GM19043 (cell line): ENCODE data around the gene TMEM123.
A peak's percentile ranks its signal among the peaks of the same experiment; 100 is the strongest.

ENCODE experiments used
- ATAC-seq: cut with Tn5 transposase; IDR thresholded peaks from one replicate; pipeline ENCODE4 v1.9.1; 2021; ENCODE audit warnings: low read depth; ENCODE audit not compliant: unreplicated experiment

The TMEM123 gene

DNA sequence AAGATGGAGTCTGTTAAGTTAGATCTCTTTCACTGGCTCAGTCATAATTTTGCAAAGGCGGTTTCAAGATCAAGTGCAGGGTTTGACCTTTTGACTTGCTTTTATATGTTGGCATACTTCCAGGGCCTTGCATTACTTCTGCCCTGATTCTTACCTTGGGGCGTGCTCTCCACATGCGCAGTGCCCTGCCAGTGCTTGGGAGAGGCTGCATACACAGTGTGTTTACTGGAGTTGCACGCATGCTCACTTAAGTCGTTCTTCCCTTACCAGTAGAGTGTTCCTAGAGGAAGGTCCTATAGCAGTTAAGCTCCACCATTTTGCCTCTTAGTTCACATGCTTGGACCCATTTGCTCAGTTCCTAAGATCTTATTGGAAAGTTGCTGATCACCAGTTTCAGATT lies 21.0 kb upstream of the TMEM123 start:
- ATAC-seq: no peak

DNA sequence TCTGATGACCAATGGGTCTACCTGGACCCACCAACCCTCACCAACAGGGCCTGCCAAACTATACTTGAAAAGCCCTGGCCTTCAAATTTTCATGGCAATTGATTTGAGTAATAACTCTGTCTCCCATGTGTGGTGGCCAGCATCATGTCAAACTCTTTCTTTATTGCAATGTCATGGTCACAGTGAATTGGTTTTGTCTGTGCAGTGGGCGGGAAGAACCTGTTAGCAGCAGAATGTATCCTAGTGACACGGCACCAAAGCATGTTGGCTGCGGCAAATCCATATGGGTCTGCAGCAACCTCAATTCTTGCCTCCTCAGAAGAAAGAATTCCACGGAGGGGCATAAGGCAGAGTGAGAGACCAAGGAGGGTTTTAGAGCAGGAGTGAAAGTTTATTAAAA lies 19.6 kb upstream of the TMEM123 start:
- ATAC-seq: no peak

DNA sequence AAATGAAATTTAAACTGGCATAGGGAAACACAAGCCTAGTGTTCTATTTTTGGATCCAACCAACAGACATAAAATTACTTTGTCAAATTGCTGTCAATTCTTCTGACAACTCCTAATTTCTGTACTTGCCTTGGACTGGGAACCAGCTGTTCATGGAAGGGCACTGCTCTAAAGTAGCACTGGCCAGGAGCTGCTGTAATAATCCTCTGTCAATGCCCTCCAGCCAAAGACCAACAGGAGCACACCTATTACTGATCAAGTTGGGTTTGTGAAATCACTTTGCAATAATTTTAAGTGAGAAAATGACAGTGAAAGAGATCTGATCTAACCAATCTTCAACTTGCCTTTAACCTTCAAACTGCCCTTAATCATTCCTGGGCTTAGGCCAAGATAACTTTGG lies 18.9 kb upstream of the TMEM123 start:
- ATAC-seq: no peak

DNA sequence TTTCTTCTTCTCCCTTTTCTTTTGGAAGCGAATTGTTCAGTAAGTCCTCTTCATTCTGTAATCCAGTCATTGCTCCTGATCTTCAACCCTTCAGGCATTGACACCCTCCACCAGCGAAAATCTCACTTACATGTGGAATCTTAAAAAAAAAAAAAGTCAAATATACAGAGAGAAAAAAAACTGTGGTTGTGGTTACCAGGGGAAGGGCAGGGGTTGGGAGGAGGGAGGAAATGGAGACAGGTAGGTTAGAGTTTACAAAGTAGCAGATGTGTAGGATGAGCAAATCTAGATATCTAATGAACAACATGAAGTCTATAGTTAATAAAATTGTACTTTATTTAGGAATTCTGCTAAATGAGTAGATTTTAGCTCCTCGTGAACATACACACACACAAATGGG lies 17.7 kb upstream of the TMEM123 start:
- no peak for ATAC-seq

DNA sequence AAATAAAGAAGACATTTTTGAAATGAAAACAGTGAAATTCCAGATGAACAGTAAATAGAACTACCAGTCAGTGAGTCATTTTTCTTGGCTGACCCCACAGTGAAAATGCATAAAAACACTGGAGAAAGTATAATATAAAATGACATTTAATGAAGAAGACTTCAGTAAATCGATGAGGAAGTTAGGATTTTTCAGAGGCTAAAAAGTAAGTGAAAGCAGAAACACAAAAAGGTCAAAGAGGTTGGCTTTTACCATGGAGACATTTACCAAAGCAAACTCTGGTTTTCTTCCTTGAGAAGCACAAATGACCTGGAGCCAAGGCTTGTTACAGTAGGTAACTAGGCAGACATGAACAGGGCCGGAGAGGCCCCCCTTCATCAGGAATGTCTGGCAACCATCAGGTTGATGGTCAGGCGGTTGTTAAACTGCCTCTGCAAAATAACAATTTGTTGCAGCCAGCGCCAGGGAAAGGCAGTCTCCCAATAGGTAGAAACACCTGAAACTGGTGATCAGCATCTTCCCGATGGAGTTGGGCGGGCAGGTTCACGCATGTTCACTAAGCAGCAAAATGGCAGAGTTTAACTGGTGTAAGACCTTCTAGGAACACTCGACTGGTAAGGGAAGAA lies 16.7 kb upstream of the TMEM123 start:
- ATAC-seq: no peak

DNA sequence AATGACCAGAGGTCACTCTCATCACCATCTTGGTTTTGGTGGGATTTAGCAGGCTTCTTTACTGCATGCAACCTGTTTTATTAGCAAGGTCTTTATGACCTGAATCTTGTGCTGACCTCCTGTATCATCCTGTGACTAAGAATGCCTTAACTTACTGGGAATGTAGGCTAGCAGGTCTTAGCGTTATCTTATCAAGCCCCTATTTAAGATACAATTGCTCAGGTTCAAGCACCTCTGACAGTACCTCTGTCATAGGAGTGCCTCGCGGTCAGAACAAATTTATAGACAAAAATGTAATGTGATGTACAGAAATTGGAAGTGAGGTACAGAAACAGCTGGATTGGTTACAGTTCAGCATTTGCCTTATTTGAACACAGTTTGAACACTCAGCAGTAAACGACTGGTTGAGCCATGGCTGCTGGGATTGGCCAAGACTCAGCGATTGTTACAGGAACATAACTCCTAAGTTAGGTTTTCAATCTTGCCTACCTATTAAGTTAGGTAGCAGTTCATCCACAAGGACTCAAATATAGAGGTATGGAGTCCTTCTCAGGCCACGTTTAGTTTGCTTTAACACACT lies 16.1 kb upstream of the TMEM123 start:
- no peak for ATAC-seq

DNA sequence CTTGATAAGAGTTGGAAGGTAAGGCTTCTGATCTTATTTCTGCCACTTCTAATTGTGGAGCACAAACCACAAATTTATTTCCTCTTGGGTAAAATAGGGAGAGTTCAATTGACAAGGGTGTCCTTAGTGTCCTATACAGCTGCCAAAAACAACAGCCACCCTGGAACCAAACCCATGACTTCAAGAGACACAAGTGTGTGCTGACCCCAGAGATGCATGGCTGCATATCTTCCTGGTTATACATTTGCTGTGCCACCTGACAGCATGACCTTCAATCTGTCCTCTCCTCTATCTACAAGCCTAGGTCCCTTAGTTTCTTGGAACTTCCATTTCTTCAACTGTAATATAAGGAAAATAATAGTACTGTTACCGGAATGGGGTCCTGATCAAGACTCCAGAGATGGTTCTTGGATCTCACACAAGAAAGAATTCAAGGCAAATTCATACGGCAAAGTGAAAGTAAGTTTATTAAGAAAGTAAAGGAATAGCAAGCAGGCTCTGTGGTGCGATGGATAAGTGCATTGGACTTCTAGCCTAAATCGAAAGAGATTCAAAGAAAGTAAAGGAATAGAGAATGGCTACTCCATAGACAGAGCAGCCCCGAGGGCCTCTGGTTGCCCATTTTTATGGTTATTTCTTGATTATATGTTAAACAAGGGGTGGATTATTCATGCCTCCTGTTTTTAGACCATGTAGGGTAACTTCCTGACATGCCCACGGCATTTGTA lies 15.5 kb upstream of the TMEM123 start:
- no peak for ATAC-seq

DNA sequence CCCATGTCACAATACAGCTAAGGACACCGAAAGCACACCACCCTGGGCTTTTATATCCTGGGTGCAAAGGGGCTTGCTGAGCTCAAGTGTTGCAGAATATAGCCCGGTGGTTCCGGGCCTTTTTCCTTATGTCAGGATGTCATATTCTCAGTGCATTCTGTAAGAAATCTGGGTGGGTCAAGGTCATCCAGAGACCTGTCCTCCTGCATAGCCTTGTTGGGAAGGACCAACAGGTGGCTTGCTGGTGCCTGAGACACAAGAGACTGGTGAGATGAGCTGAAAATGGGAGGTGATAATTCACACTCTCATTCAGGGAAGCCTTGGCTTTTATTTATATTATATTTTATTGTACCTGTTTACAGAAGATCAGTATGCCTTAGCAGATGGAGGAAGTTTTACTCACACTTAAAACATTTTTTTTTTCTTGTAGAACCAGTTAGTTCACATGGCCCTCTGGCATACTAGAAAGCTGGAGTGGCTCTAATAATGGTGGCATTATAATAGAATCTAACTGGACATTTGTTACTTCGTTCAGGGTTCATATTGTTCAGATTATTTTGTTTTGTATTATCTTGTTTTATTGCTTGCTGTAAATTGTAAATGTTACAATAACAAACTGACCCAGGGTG lies 14.6 kb upstream of the TMEM123 start:
- no peak for ATAC-seq

DNA sequence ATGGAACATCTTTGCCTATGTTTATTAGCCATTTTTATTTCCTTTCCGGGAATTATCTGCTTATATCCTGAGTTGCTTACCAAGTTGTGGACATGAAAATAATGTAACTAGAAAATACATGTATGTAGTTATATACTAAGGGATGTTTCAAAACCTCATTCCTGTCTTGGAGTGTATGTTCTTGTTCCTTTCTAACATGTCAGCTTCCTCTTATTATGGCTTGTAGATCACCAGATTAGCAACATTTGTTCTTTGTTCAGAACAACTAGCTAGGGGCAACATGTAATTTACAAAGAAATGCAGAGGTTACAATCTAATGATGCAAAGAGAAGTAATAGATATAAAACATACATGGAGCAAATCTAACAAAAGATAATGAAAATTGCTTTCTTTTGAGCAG lies 13.1 kb upstream of the TMEM123 start:
- ATAC-seq: no peak

DNA sequence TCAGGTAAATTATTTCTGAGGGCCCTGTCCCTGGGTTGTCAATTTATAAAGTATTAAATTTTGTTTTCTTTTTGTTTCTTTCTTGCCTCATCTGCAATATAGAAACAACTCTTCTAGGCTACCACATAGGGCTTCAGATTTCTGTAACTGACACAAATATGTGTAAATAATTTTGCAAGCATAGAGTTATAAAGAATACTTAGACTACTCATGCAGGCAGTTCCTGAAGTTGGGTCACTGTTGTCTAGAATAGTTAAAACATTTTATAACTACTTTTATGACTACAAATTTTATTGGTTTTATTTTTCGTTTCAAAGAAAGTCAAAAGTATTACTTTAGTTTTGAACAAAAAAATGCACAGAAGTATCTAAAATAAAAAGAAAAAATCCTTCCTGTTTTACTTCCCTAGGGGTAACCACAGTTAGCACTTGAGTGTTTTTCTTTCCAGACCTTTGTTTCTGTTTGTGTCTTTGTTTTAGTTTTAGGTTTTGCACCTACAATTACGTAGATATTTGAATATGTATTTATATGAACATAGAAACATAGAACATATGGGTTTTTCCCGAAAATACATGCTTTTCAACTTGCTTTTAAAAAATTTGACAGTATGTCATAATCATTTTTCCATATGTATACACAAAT lies 12.4 kb upstream of the TMEM123 start:
- peak; percentile 70 for ATAC-seq

DNA sequence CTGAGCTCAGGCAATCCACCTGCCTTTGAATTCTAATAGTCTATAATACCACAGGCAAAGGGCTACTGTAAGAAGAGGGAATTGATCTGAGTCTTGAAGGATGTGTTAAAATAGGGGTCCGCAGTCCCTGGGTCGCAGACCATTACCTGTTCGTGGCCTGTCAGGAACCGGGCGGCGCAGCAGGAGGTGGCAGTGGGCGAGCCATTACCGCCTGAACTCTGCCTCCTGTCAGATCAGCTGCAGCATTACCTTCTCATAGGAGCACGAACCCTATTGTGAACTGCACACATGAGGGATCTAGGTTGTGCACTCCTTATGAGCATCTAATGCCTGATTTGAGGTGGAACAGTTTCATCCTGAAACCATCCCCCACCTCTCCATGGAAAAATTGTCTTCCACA lies 11.5 kb upstream of the TMEM123 start:
- ATAC-seq: no peak

DNA sequence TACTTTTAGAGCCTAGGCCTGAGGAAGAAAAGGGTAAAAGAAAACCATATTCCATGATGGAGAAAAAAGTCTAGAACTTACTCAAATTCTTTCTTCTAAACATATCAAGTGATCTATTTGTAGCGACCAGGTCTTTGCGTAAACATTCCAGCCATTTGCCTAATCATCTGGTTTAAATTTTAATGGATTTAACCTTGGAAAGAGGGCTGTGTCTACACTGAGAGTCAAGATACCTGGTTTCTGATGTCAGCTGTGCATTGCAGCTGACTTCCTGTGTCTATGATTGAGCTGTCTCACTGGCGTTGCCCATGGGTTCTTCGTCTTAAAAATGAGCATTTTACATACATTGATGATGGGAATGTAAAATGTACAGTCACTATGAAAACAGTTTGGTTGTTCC lies 10.0 kb upstream of the TMEM123 start:
- no peak for ATAC-seq

DNA sequence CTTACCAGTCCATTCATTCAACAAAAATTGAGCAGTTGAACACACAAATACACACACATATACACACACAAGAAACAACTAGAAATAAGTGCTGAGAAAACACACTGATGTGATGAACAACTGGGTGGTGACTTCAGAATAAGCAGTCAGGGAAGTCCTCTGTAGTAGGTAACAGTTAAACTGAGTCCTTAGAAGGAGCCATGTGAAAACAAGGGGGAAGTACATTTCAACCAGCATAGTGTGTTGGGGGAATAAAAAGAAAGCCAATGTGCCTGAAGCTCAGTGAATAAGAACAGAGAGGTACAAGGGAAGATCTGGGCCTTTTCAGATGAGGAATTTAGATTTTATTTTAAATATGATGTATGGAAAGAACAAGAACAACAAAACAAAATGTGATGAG lies 6.8 kb upstream of the TMEM123 start:
- ATAC-seq: no peak

DNA sequence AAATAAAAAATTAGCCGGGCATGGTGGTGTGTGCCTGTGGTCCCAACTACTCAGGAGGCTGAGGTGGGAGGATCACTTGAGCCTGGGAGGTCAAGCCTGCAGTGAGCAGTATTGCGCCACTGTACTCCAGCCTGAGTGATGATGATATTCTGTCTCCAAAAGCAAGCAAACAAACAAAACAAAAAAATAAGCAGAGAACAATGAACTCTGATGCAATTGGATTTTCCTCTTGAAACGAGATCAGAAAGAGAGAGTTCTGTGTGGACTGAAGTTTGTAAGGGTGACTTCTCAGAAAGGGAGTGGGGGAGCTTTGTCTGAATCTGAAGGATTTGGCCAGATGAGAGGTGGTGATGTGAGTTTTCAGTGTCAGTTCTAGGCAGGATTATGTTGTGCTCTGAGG lies 6.0 kb upstream of the TMEM123 start:
- no peak for ATAC-seq

DNA sequence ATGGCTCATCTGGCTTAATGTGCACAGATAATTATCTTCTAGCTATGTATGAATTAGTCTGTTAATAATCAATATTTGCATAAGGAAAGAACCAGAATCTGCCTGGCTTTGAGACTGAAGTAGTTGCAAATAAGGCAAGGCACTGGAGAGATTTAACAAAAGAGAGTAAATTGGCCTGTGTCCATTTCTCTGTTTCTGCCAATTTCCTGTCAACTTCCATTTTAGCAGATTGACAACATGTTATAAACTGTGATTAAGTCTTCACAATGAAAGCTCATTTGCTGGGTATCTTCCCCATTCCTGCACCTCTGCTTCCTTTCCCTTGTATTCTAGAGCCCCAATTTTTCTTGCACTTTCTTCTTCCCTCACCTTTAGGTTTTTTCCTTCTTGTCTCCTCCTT lies 5.3 kb upstream of the TMEM123 start:
- ATAC-seq: no peak

DNA sequence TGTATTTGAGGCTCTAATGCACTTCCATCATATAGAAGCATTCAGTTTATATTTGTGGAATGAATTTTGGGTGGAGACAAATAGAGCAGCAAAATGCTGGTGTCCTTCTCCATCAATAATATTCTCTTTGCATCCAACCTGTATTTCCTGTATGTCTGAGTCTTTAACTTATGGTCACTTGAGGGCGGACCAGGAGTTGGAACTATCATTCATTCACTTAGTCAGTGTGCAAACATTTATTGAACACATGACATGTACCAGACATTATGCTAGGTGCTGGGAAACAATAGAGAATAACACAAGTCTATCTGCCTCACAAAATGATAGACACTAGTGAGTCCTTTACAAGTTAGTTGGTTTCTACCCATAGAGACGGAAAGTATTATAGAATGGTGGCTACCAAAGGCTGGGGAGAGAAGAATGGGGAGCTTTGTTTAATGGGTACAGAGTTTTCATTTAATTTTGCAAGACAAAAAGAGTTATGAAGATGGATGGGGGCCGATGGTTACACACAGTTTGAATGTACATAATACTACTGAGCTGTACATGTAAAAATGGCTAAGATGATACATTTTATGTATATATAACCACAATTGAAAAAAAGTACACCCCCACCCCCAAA lies 4.6 kb upstream of the TMEM123 start:
- no peak for ATAC-seq

DNA sequence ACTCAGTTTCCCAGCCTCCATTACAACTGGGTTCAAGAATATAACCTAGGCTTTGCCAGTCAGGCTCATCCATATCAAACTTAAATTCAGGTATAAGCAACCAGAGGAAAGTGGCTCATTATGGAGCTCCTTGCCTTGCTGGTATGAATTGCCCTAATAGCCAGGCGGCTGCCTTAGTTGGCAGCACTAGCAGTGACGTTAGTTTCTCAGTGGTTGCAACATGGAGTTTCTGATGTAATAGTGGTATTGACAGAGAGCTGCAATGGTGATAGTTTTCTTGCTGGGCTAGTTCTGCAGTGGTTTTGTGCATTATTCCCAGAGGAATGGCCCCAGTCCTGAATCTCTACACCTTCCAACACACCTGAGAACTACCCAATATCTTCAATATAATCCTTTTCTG lies 3.8 kb upstream of the TMEM123 start:
- no peak for ATAC-seq

DNA sequence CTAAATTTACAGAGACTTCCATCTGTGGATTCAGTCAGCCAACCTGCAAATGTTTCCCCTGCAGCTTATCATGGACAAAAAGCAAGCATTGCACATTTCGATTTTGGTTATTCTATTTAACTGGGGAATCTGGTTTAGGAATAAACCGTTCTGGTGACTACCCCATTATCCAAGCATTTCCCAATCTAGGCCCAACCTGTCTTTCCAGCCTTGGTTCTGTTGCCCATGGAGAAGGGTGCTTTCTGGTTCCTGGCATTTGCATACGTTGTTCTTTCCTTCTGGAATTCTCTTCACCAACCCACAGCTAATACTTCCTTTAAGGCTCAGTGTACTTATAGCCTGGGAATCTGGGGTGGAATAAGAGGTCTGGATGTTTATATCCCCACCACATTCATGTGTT lies 1.4 kb upstream of the TMEM123 start:
- ATAC-seq: no peak

DNA sequence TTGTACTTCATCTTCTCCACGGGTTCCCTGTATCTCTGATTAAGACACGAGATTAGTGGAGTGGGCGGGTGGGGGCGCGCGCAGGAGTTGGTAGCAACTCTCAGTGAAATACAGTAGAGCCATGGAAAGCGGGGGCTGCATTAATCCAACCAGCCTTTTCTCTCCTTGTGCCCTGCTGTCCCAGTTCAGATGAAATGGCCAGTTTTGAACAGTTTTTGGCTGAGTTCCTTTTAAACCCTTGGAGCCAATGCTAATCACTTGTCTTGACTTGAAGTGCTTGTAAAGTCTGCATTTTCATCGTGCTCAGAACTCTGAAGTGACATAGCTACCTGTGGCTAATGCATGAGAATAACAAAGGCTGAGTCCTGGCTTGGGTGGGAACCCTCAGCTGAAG lies 734 bp upstream of the TMEM123 start:
- ATAC-seq: no peak

DNA sequence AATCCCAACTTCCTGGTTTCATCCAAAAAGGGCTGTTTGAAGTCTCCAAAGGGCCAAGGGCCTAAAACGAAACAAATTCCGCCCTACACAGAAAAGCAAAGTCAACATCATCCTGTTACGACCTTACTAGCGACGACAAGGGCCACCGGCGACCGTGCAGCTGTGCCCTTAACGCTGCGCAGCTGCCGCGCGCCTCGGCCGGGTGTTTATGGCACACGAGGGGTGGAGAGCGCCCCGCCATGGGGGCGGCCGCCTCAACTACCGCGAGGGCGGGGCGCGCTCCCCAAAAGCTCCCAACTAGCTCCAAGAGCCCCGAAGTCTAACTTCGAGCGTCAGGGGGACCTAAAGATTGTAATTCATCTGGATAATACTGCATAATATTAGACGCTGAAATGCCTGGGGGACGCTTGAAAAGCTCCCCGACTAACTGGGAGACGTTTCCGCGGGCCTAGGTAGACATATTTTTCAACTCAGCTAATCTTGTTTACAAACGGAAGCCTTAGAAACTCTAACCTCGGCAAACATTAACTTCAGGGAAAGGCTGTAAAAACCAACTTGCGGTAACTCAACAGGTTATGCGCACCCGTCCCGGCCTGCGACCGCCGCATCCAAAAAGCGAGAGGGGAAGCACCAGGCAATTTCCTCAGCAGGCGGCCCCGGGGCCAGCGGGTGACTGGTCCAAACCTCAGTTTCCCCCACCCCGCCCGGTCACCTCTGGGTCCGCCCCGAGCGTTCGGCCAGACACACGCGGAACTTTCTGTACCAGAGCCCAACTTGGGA lies 694 bp downstream of the TMEM123 start:
- peak; percentile 56 for ATAC-seq
